TTC549 (cell line): Measurements from ENCODE around the gene RAB31.
"Not testable (repeated sequence)": the region's sequence is repeated elsewhere in the genome, so short reads cannot be mapped to it uniquely, and the experiment has no call there.

ENCODE experiments used
- FAIRE-seq: peaks from 2 replicates; lab custom pipeline; 2012; peaks lifted over from hg19 to GRCh38; lab: Jason Lieb, UNC

RAB31 gene

GRCh38 chr18:9867071-9867594 lies 159.0 kb downstream of the RAB31 start:
- no peak for FAIRE-seq

DNA sequence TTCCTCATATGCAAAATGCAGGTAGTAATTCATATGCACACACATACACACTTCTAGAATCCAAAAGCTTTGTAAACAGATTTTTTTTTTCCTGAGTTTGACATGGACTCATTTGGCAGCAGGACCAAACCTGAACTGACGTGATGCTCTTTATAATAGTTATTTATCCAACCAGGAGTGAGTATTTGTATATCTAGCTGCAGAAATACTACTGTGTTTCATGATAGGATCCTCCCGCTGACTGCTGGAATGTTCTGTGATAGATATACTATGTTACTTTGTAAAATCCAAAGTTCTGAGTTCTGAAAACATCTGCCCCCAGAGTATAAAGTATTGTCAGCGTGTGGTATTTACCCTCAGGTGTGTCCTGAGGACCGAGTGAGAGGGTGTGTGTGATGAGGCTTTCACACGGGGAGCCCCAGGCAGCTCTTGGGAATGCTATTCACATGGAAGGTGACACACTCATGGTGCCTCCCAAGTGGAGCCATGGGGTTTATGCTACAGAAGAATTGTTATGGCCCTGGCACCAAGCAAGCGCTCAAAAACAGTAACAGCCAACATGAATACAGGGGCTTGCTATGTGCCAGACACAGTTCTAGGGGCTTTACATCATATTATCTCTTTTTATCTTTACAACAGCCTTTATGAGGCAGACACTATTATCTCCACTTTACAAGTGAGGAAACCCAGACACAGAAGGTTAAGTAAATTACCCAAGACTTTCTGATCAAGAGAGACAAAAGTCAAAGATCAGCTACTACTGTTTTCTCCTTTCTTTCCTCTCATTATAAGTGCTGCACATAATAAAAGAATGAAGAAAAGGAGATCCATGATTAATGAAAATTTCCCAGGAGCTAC lies 161.0 kb downstream of the RAB31 start:
- FAIRE-seq, result no peak

- FAIRE-seq, result peak; percentile 76
Measured at GRCh38 chr18:9869715-9870430, 161.8 kb downstream of the RAB31 start.

- no peak for FAIRE-seq
Measured at GRCh38 chr18:9870431-9871008, 162.4 kb downstream of the RAB31 start.

GRCh38 chr18:9871244-9871746 lies 163.2 kb downstream of the RAB31 start:
- FAIRE-seq, result no peak

DNA sequence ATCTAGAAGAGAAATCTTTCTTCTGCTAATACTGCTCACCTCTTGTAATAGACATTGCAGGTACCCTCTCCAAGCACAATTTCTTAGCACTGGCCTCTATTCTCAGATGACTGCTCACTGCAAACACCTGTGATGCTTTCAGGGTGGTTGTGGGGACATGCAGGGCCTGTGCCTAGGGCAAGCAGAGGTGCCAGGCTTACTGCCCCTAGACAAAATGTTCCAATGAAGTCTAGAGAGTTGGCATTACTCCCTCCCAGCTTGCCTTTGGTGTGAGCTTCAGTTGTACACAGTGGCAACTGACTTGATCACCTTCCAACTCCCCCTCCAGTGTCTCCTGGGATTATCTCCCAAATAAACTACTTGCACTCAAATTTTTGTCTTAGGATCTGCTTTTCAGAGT lies 164.7 kb downstream of the RAB31 start:
- no peak for FAIRE-seq

DNA sequence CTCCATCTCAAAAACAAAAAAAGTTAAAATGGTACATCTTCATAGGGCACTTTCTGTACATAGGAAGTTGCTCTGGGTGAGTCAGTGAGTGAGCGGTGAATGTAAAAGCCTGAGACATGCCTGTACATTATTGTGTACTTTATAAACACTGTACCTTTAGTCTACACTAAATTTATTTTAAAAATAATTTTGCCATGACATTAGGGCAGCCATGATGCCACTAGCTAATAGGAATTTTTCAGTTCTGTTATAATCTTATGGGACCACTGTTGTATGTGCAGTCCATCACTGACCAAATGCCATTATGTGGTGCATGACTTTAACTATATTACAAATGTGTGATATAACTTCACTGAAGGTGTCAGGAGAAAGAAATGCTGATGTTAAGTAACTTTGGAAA lies 166.6 kb downstream of the RAB31 start:
- FAIRE-seq, result no peak

GRCh38 chr18:9876212-9876866 lies 168.2 kb downstream of the RAB31 start:
- FAIRE-seq, result no peak

GRCh38 chr18:9876867-9877654 lies 169.0 kb downstream of the RAB31 start:
- peak; percentile 93 for FAIRE-seq

DNA sequence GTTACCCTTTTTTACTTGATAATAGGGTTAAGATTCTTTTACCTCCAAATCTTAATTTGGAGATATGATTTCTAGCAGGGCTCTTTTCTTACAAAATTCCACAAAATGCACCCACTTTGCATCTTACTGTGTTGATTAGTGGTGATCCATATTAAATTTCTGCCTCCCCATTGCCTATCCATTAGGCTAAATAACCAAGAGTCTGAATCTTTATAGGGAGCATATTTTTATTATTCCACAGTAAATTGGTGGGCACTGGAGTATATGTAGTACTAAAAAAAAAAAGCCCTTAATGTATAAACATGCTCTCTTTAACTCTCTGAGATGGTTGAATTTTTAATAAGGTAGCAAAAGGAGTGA lies 169.5 kb downstream of the RAB31 start:
- FAIRE-seq, result no peak

DNA sequence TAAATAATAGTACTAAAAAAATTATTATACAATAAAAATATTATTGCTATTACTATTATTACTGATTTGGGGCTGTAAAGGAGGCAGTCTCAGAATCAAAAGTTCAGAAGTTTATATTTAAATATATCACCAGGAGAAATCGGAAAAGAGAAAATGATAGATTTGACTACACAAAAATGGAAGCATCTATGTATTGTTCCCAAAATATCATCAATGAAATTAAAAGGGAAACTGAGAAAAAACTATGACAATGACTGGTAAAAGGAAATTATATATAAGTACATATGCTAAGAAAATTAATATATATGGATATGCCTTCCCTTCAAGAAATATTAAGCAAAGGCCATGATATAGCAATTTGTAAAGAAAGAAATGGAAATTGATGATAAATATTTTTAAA lies 170.0 kb downstream of the RAB31 start:
- FAIRE-seq, result peak; percentile 22

- no peak for FAIRE-seq
Measured at GRCh38 chr18:9878783-9879242, 170.7 kb downstream of the RAB31 start.

- FAIRE-seq, result no peak
Measured at GRCh38 chr18:9884090-9884489, 176.0 kb downstream of the RAB31 start.

GRCh38 chr18:9884532-9885140 lies 176.5 kb downstream of the RAB31 start:
- FAIRE-seq, result no peak

- no peak for FAIRE-seq
Measured at GRCh38 chr18:9885170-9886004, 177.3 kb downstream of the RAB31 start, which contains the start of gene TXNDC2. Gene TXNDC2 (plus strand): TSS chr18:9885973. CDS start chr18:9886681, 708 bp downstream.

- FAIRE-seq, result no peak
Measured at GRCh38 chr18:9886005-9886348, 177.9 kb downstream of the RAB31 start.

GRCh38 chr18:9887992-9888391 lies 179.9 kb downstream of the RAB31 start:
- FAIRE-seq, result no peak

GRCh38 chr18:9890196-9890595 lies 182.1 kb downstream of the RAB31 start:
- FAIRE-seq, result no peak

DNA sequence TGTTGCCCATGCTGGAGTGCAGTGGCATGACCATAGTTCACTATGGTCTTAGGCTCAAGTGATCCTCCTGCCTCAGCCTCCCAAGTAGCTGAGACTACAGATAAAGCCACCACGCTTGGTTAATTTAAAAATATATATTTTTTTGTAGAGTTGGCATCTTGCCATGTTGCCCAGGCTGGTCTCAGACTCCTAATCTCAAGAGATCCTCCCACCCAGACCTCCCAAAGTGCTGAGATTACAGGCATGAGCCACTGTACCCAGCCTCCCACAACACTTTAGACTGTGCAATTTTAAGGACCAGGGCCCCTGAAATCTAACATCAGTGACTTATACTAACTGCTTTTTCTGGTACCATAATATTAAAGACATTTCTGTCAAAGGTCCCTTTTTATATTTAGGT lies 182.9 kb downstream of the RAB31 start:
- FAIRE-seq, result no peak

DNA sequence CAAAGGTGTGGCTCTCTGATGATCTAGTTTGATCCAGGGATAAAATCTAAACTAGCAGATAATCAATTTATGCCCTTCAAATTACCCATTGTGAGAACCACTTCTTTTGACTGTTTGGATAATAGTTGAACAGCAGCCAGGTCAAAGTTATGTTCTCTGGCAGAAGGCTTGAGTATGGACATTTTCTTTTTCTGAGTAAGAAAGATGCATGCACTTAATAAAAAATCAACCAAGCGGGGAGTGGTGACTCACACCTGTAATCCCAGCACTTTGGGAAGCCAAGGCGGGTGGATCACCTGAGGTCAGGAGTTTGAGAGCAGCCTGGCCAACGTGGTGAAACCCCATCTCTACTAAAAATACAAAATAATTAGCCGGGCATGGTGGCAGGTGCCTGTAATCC lies 183.4 kb downstream of the RAB31 start:
- FAIRE-seq, result not testable (repeated sequence)
